22Rv1 (cell line): ENCODE data around the gene TMEM222.

ENCODE experiments used
- H3K27ac ChIP-seq: fragments of 450-650 bp; 2 replicates; pipeline ENCODE4 v1.5.1; 2017
- ZFX ChIP-seq: fragments of 450-650 bp; IDR thresholded peaks from 2 replicates; pipeline ENCODE4 v1.6.1; 2017; ENCODE audit warnings: antibody characterized with exemption, borderline replicate concordance
- TF ChIP-seq, protein P1 (sequence below): fragments of 450-650 bp; IDR thresholded peaks from 2 replicates; pipeline ENCODE4 v1.5.1; 2017; ENCODE audit warnings: mild to moderate bottlenecking

TMEM222 gene

DNA sequence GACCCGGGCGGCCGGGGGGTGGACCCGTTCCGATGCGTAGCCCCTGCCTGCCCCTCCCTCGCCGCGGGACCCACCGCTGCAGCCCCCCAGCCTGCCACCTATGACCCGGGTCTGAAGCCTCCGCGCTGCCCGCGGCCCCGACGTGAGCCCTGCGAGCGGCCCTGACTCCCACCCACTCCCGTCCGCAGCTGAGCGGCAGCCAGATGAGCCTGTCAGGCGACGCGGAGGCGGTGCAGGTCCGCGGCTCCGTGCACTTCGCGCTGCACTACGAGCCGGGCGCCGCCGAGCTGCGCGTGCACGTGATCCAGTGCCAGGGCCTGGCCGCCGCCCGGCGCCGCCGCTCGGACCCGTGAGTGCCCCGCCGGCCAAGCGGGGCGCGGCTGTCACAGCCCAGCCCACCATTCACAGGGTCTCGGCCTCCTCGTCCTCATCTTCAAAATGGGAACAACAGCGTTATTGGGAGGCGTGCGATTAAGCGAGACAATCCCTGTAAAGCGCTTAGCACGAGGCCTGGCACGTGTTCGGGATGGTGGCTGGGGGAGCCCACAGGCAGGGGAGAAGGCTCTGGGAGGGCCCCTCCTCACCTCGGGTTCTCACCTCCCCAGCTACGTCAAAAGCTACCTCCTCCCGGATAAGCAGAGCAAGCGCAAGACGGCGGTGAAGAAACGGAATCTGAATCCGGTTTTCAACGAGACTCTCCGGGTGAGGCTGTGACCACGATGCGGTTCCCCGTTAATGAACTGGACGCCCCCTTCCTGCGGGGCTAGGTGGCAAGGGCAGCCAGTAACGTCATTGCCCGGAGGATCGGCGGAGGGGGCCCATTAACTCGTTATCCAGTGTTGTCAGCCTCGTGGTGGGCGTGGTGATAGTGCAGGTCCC lies 28.1 kb downstream of the TMEM222 start:
- peak overlapping the region; percentile 91 for H3K27ac ChIP-seq
- TF ChIP-seq, protein P1, sequence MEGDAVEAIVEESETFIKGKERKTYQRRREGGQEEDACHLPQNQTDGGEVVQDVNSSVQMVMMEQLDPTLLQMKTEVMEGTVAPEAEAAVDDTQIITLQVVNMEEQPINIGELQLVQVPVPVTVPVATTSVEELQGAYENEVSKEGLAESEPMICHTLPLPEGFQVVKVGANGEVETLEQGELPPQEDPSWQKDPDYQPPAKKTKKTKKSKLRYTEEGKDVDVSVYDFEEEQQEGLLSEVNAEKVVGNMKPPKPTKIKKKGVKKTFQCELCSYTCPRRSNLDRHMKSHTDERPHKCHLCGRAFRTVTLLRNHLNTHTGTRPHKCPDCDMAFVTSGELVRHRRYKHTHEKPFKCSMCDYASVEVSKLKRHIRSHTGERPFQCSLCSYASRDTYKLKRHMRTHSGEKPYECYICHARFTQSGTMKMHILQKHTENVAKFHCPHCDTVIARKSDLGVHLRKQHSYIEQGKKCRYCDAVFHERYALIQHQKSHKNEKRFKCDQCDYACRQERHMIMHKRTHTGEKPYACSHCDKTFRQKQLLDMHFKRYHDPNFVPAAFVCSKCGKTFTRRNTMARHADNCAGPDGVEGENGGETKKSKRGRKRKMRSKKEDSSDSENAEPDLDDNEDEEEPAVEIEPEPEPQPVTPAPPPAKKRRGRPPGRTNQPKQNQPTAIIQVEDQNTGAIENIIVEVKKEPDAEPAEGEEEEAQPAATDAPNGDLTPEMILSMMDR: no peak; the same call in 1 of the 2 replicates
- TF ChIP-seq ZFX: no peak

- TF ChIP-seq, protein P1: no peak
- TF ChIP-seq ZFX: no peak
- peak overlapping the region; percentile 91 for H3K27ac ChIP-seq
Measured at GRCh38 chr1:27350663-27351540, 28.9 kb downstream of the TMEM222 start.

- peak overlapping the region; percentile 27 for H3K27ac ChIP-seq
- TF ChIP-seq, protein P1: no peak
- no peak for TF ChIP-seq ZFX
Measured at GRCh38 chr1:27351541-27352107, 29.7 kb downstream of the TMEM222 start.

GRCh38 chr1:27353166-27353565 lies 31.2 kb downstream of the TMEM222 start:
- H3K27ac ChIP-seq: no peak overlapping the region
- TF ChIP-seq ZFX: no peak
- TF ChIP-seq, protein P1: no peak

DNA sequence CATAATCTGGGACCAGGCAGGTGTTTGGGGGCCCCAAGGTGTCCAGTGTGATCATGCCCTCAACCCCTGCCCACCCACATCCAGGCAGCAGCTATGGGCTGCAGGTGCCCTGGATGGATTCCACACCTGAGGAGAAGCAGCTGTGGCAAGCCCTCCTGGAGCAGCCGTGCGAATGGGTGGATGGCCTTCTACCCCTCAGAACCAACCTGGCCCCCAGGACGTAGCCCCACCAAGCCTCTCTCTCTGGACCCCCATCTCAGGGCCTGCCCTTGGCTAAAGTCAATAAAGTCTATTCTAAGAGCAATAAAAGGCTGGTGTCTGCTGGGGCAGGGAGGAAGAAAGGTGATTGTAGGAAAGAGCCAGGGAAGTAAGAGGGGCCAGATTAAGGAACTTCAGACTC lies 31.7 kb downstream of the TMEM222 start:
- TF ChIP-seq ZFX: no peak
- TF ChIP-seq, protein P1: no peak
- 0 out of 2 replicates have a peak overlapping the region, but pooled peaks have one; percentile 15 for H3K27ac ChIP-seq

DNA sequence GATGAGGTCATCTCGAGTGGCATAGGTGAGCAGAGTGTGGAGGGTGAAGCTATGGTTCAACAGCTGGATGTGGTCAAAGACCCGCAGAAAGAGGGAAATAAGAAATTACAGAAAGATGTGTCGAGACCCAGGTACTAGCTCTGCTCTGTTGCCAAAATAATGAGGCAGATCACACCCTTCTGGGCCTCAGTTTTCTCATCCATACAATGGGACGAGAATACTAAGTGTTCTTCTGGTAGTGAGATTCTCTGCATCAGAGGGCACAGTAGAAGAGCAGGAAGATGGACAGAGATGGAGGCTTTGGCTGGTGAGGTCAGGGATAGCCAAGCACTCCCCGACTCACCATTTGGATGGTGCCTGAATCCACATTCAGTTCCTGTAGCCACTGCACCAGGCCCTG lies 33.7 kb downstream of the TMEM222 start:
- TF ChIP-seq, protein P1: no peak
- no peak for TF ChIP-seq ZFX
- no peak overlapping the region for H3K27ac ChIP-seq
